K562 (cell line): Measurements from ENCODE around the gene CERS2. TPM values are rescaled to one million over a fixed set of nuclear protein-coding genes. Genes with fewer than 3 reads are reported as not detected.

Experiments used
- ATAC-seq: fragments of 200-7000 bp; cut with Tn5 transposase; 3 replicates; pipeline ENCODE4 v1.9.1; 2020; ENCODE audit warnings: moderate library complexity
- BruUV-seq: library from RNA; stranded (reverse); fragments of 400-500 nt; replicated peaks from 2 replicates; lab custom pipeline; 2021; lab: Mats Ljungman, UMichigan
- CTCF ChIA-PET: fragments of 300-600 bp; formaldehyde crosslinking; extraction: SDS; loops from one replicate; lab custom pipeline; 2021; ENCODE audit warnings: low intra/inter-chr PET ratio; lab: Yijun Ruan, JAX
- POLR2A ChIA-PET: fragments of 300-600, 350-650 bp; sonication (Branson Sonifier 250); formaldehyde crosslinking; extraction: SDS; loops from one replicate; lab custom pipeline; 2021; ENCODE audit warnings: antibody characterized with exemption, inconsistent platforms; lab: Yijun Ruan, JAX
- DNase-seq, 4 experiments: peaks; one replicate each; pipeline versions ENCODE4 v3.0.0 to v3.0.0-alpha.2; 2011 to 2018; ENCODE audit warnings: low spot score in 3 of 4, mixed read lengths in 3 of 4; ENCODE audit errors: extremely low read depth in 1 of 4
- FAIRE-seq: peaks from 2 replicates; lab custom pipeline; 2011; peaks lifted over from hg19 to GRCh38; lab: Jason Lieb, UNC
- H2AFZ ChIP-seq: 2 replicates; pipeline ENCODE4 v1.6.0; 2011; ENCODE audit warnings: low read depth, low read length, control low read depth, inconsistent platforms
- H3K27ac ChIP-seq: fragments of 200-600 bp; 3 replicates; pipeline ENCODE4 v1.8.0; 2011; ENCODE audit warnings: low read depth, mild to moderate bottlenecking, control low read depth, inconsistent platforms, low read length, moderate library complexity, mixed read lengths; ENCODE audit errors: extremely low read depth
- H3K27me3 ChIP-seq, 2 experiments: fragments of 300-600 bp in 1 of 2; 2 replicates in 1 of 2; 3 replicates in 1 of 2; pipeline versions ENCODE4 v1.6.0 to v1.8.0; 2011; ENCODE audit warnings: inconsistent platforms in 2 of 2, low read length in 2 of 2, mild to moderate bottlenecking in 1 of 2, mixed read lengths in 1 of 2, moderate library complexity in 1 of 2; ENCODE audit not compliant: control insufficient read depth in 2 of 2, insufficient read depth in 2 of 2
- H3K36me3 ChIP-seq: fragments of 300-600 bp; 3 replicates; pipeline ENCODE4 v1.8.0; 2011; ENCODE audit warnings: mild to moderate bottlenecking, low read length, inconsistent platforms; ENCODE audit not compliant: control insufficient read depth, insufficient read depth
- H3K4me1 ChIP-seq, 2 experiments: fragments of 200-600 bp in 1 of 2; replicated peaks in 1 of 2; 2 replicates in 1 of 2; 3 replicates in 1 of 2; pipeline versions ENCODE4 v1.5.1 to v1.8.0; 2011; ENCODE audit warnings: inconsistent platforms in 2 of 2, low read length in 2 of 2, mild to moderate bottlenecking in 1 of 2, mixed read lengths in 1 of 2, moderate library complexity in 1 of 2; ENCODE audit not compliant: control insufficient read depth in 2 of 2, insufficient read depth in 2 of 2
- H3K4me2 ChIP-seq: 2 replicates; pipeline ENCODE4 v1.6.1; 2011; ENCODE audit warnings: low read length, control low read depth, inconsistent platforms, mixed read lengths; ENCODE audit not compliant: insufficient read depth
- H3K4me3 ChIP-seq: fragments of 200-600 bp; sonication (generic), shearing (Covaris generic); 2 replicates; pipeline ENCODE4 v1.5.1; 2016; ENCODE audit warnings: control low read depth, inconsistent platforms
- H3K79me2 ChIP-seq: fragments of 200-600 bp; 3 replicates; pipeline ENCODE4 v1.8.0; 2011; ENCODE audit warnings: low read length, inconsistent platforms; ENCODE audit not compliant: control insufficient read depth, insufficient read depth
- H3K9ac ChIP-seq, 2 experiments: 2 replicates each; pipeline versions ENCODE4 v1.6.0 to v1.6.1; 2011; ENCODE audit warnings: low read depth in 2 of 2, low read length in 2 of 2, control low read depth in 1 of 2, inconsistent platforms in 1 of 2, mild to moderate bottlenecking in 1 of 2, mixed read lengths in 1 of 2; ENCODE audit not compliant: insufficient read depth in 1 of 2
- H3K9me1 ChIP-seq: one replicate; pipeline ENCODE4 v1.6.0; 2011; ENCODE audit warnings: inconsistent platforms, mild to moderate bottlenecking, low read length, moderate library complexity; ENCODE audit not compliant: control insufficient read depth, insufficient read depth
- H3K9me3 ChIP-seq: replicated peaks from 2 replicates; pipeline ENCODE4 v1.5.1; 2011; ENCODE audit warnings: low read depth, low read length, inconsistent platforms; ENCODE audit not compliant: control insufficient read depth, insufficient read depth
- H4K20me1 ChIP-seq: replicated peaks from 2 replicates; pipeline ENCODE4 v1.6.1; 2011; ENCODE audit warnings: low read length, inconsistent platforms, mixed read lengths; ENCODE audit not compliant: control insufficient read depth, insufficient read depth
- CEBPB ChIP-seq: fragments of 450-650 bp; IDR thresholded peaks from 2 replicates; pipeline ENCODE4 v1.6.1; 2016; ENCODE audit warnings: missing genetic modification characterization, missing compliant biosample characterization
- CTBP1 ChIP-seq: fragments of 450-650 bp; IDR thresholded peaks from 2 replicates; pipeline ENCODE4 v1.6.1; 2016; ENCODE audit warnings: borderline replicate concordance
- FOSL1 ChIP-seq: fragments of 200-800 bp; sonication (Bioruptor generic); conservative IDR thresholded peaks from 2 replicates; pipeline ENCODE4 v1.6.1; 2016; ENCODE audit warnings: missing genetic modification characterization, missing compliant biosample characterization
- HOXB6 ChIP-seq: fragments of 250-450 bp; sonication (Bioruptor Pico); IDR thresholded peaks from 2 replicates; pipeline ENCODE4 v1.5.1; 2022; ENCODE audit warnings: mild to moderate bottlenecking, borderline replicate concordance
- KAT7 ChIP-seq: sonication (generic); formaldehyde crosslinking; IDR thresholded peaks from 2 replicates; pipeline ENCODE4 v1.8.0; 2022; ENCODE audit warnings: missing genetic modification reagents, mild to moderate bottlenecking, borderline replicate concordance
- KDM1A ChIP-seq, 2 experiments: fragments of 450-650 bp; IDR thresholded peaks; 2 replicates each; pipeline ENCODE4 v1.6.1; 2016; ENCODE audit warnings: mild to moderate bottlenecking in 2 of 2
- KLF16 ChIP-seq: IDR thresholded peaks from 2 replicates; pipeline ENCODE4 v1.6.1; 2016; ENCODE audit warnings: antibody characterized with exemption
- LARP7 ChIP-seq: fragments of 450-650 bp; IDR thresholded peaks from 2 replicates; pipeline ENCODE4 v1.6.1; 2016
- NR2C1 ChIP-seq, 2 experiments: fragments of 450-650 bp; IDR thresholded peaks; 2 replicates each; pipeline ENCODE4 v1.6.1; 2017; ENCODE audit warnings: mild to moderate bottlenecking in 2 of 2, antibody characterized with exemption in 1 of 2, inconsistent platforms in 1 of 2, missing compliant biosample characterization in 1 of 2, missing genetic modification characterization in 1 of 2
- ZFPM2 ChIP-seq: fragments of 250-450 bp; sonication (Bioruptor Pico); IDR thresholded peaks from 2 replicates; pipeline ENCODE4 v1.5.1; 2022; ENCODE audit warnings: mild to moderate bottlenecking
- whole genome bisulfite sequencing: fragments of 100-300 bp; shearing (Covaris generic); methylation state at CpG from one replicate; pipeline ENCODE4 v1.1.6; 2016; ENCODE audit warnings: low coverage, mixed read lengths; ENCODE audit not compliant: insufficient coverage; ENCODE audit errors: missing lambda C conversion rate; 5-methylcytosine and 5-hydroxymethylcytosine counted together
- in situ Hi-C: fragments of 300-500 bp; cut with MboI; formaldehyde crosslinking; loops from 4 replicates; pipeline ENCODE4 v1.15.0; 2018; ENCODE audit warnings: inconsistent platforms, mixed read lengths
- intact Hi-C: fragments of 100-400 bp; cut with micrococcal nuclease; formaldehyde crosslinking; loops from 2 replicates; pipeline ENCODE4 v1.14.2; 2022
- polyA plus RNA-seq, 8 experiments: library from polyadenylated mRNA; depleted of rRNA in 4 of 8; stranded (reverse) in 5 of 8; unstranded in 3 of 8; fragments of >200 nt; fragmentation: Nextera tagmentation in 2 of 8; fragmentation: Illumina TruSeq in 1 of 8; extraction: Ambion mirVana in 2 of 8; extraction: Trizol in 1 of 8; gene quantifications; 2 replicates each; pipeline versions ENCODE4 v1.2.1 to v1.2.3, GENCODE V29; 2011 to 2014; ENCODE audit warnings: inconsistent platforms in 1 of 8, missing spikeins in 1 of 8
- total RNA-seq, 7 experiments: library from RNA; depleted of rRNA in 6 of 7; stranded (reverse); fragments of >200 nt in 6 of 7; fragmentation: Illumina TruSeq in 2 of 7; extraction: Trizol in 2 of 7; gene quantifications; 2 replicates each; pipeline versions ENCODE4 v1.2.1 to v1.2.3, GENCODE V29; 2011 to 2021; ENCODE audit warnings: low replicate concordance in 1 of 7
- TF ChIP-seq, protein P1 (sequence below): fragments of 450-650 bp; IDR thresholded peaks from 2 replicates; pipeline ENCODE4 v1.6.1; 2018; ENCODE audit not compliant: partially characterized antibody
- TF ChIP-seq, protein P2 (sequence below), 3 experiments: IDR thresholded peaks in 2 of 3; conservative IDR thresholded peaks in 1 of 3; 2 replicates each; pipeline ENCODE4 v1.5.1; 2011 to 2012; ENCODE audit warnings: low read length in 3 of 3, mild to moderate bottlenecking in 3 of 3, control low read depth in 2 of 3, improper control_type of control experiment in 1 of 3, inconsistent platforms in 1 of 3, low read depth in 1 of 3, mixed read lengths in 1 of 3, moderate library complexity in 1 of 3; ENCODE audit not compliant: insufficient read depth in 2 of 3
- TF ChIP-seq, protein P3 (sequence below): conservative IDR thresholded peaks from 2 replicates; pipeline ENCODE4 v1.6.1; 2011; ENCODE audit warnings: low read depth, mild to moderate bottlenecking, low read length; ENCODE audit not compliant: control insufficient read depth

The CERS2 gene
- total and polyA plus RNA-seq, 9 of the 15 experiments (the other 6 are each of a cell fraction or from before 2014, with no cell fraction given), result 23.4 to 295 (median 132) TPM

DNA sequence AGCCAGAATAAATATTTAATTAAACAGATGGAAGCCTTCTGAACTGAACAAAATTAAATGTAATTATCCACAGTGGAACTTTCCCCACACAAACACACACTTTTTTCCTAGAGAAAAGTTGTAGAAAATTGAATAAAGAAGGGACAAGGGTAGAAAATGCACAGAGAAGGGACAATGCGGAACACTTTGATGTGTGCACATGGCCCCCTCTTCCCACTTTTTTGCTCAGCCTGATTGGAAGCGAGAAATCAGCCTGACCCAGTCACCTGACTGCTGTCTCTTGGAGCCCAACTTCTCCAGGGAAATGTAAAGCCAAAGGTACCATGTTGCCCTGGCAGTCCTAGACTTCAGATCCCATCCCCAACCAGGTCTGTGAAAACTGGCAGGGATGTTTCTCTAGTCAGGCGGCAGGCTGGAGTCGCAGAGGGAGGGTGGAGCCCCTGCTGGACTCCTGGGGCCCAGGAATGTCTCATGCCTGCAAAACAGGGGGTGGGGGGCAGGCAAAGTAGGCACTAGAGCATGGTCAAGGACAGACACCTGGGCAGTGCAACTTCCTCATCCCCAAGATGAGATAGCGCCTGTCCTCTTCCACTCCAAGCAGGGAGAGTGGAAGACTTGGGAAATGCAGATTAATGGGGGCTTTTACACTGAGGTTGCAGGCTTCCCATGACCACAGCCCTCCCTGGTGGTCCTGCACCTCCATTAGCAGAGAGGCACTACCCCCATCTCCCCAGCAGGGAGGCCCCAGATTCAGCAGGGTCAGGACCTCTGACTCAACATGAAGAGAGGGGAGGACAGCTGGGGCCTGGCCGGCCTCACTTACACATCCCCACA lies 2.8 kb downstream of the CERS2 start:
- no TSS peak for BruUV-seq
- Histone ChIP-seq H3K4me2 (peak overlapping the region; percentile 92), H4K20me1 (peaks cover 34% of the 10 kb centered on the region), H3K27me3 (no peaks in the 10 kb centered on the region), H2AFZ (no peak overlapping the region), H3K27ac (no peak overlapping the region; the same call in 1 of the 3 replicates), H3K4me3 (peak overlapping the region; percentile 63), H3K9ac (peak overlapping the region; percentile 88 to 93; a peak in 3 of 4 replicates), H3K36me3 (peaks cover 58% of the 10 kb centered on the region; the same call in 2 of the 3 replicates), H3K9me3 (no peaks in the 10 kb centered on the region), H3K9me1 (peaks cover 5% of the 10 kb centered on the region), H3K4me1 (peaks cover 35 to 54% of the 10 kb centered on the region in 2 experiments), H3K79me2 (peaks cover 85% of the 10 kb centered on the region)
- ChIA-PET CTCF (no interaction called here), POLR2A (interaction anchor here (0.7 to 7.5 kb wide), 6 partner anchors 9 to 392 kb away, joined by 3 to 64 read pairs (median 4); partner anchors contain the start of genes ANXA9 and MCL1)
- ATAC-seq, result peak; percentile 24
- in situ Hi-C loops, result no loop called here
- FAIRE-seq, result peak; percentile 32
- WGBS, result 33% methylated on average over 6 of the region's 6 CpGs
- peak in 3 of 4 experiments; percentile 45 to 71 (median 57) for DNase-seq
- intact Hi-C loops, result loop anchor here (10.0 kb wide), 1 partner anchor 357 kb away; no protein-coding TSS in a partner anchor
- TF ChIP-seq CEBPB (tag), result peak; percentile 15; the same call in 1 of the 2 replicates
- TF ChIP-seq, protein P1, sequence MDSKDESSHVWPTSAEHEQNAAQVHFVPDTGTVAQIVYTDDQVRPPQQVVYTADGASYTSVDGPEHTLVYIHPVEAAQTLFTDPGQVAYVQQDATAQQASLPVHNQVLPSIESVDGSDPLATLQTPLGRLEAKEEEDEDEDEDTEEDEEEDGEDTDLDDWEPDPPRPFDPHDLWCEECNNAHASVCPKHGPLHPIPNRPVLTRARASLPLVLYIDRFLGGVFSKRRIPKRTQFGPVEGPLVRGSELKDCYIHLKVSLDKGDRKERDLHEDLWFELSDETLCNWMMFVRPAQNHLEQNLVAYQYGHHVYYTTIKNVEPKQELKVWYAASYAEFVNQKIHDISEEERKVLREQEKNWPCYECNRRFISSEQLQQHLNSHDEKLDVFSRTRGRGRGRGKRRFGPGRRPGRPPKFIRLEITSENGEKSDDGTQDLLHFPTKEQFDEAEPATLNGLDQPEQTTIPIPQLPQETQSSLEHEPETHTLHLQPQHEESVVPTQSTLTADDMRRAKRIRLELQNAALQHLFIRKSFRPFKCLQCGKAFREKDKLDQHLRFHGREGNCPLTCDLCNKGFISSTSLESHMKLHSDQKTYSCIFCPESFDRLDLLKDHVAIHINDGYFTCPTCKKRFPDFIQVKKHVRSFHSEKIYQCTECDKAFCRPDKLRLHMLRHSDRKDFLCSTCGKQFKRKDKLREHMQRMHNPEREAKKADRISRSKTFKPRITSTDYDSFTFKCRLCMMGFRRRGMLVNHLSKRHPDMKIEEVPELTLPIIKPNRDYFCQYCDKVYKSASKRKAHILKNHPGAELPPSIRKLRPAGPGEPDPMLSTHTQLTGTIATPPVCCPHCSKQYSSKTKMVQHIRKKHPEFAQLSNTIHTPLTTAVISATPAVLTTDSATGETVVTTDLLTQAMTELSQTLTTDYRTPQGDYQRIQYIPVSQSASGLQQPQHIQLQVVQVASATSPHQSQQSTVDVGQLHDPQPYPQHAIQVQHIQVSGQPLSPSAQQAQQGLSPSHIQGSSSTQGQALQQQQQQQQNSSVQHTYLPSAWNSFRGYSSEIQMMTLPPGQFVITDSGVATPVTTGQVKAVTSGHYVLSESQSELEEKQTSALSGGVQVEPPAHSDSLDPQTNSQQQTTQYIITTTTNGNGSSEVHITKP, result peak; percentile 53
- TF ChIP-seq KLF16, result no peak
- peak; percentile 29; the same call in 1 of the 2 replicates for TF ChIP-seq NR2C1 (IDR thresholded peaks at IDR 0.05)
- TF ChIP-seq NR2C1 (tag; IDR thresholded peaks at IDR 0.05), result no peak
- TF ChIP-seq CTBP1, result 0 out of 2 replicates have a peak, but pooled peaks have one; percentile 30
- TF ChIP-seq FOSL1 (tag), result peak; percentile 38
- TF ChIP-seq, protein P2, sequence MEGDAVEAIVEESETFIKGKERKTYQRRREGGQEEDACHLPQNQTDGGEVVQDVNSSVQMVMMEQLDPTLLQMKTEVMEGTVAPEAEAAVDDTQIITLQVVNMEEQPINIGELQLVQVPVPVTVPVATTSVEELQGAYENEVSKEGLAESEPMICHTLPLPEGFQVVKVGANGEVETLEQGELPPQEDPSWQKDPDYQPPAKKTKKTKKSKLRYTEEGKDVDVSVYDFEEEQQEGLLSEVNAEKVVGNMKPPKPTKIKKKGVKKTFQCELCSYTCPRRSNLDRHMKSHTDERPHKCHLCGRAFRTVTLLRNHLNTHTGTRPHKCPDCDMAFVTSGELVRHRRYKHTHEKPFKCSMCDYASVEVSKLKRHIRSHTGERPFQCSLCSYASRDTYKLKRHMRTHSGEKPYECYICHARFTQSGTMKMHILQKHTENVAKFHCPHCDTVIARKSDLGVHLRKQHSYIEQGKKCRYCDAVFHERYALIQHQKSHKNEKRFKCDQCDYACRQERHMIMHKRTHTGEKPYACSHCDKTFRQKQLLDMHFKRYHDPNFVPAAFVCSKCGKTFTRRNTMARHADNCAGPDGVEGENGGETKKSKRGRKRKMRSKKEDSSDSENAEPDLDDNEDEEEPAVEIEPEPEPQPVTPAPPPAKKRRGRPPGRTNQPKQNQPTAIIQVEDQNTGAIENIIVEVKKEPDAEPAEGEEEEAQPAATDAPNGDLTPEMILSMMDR (IDR thresholded peaks at IDR 0.05 in 2 of 3, conservative IDR thresholded peaks at IDR 0.05 in 1 of 3; ENCODE audit: insufficient read depth in 2 of 3, low read depth in 1 of 3, low read length in 3 of 3), result peak; percentile 12 to 69 (median 46); a peak in 4 of 6 replicates
- TF ChIP-seq, protein P3, sequence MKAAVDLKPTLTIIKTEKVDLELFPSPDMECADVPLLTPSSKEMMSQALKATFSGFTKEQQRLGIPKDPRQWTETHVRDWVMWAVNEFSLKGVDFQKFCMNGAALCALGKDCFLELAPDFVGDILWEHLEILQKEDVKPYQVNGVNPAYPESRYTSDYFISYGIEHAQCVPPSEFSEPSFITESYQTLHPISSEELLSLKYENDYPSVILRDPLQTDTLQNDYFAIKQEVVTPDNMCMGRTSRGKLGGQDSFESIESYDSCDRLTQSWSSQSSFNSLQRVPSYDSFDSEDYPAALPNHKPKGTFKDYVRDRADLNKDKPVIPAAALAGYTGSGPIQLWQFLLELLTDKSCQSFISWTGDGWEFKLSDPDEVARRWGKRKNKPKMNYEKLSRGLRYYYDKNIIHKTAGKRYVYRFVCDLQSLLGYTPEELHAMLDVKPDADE, result 0 out of 2 replicates have a peak, but pooled peaks have one; percentile 23
- peak; percentile 29 to 48; a peak in 1 of 4 replicates for TF ChIP-seq KDM1A (IDR thresholded peaks at IDR 0.05)
- no peak for TF ChIP-seq ZFPM2 (CRISPR knock-in tag)
- 0 out of 2 replicates have a peak, but pooled peaks have one; percentile 35 for TF ChIP-seq KAT7 (CRISPR knock-in tag)
- TF ChIP-seq LARP7, result no peak
- TF ChIP-seq HOXB6, result no peak
